ENCODE data around the gene ZNRD2.
A peak's percentile ranks its signal among the peaks of the same experiment; 100 is the strongest.

The ZNRD2 gene

DNA sequence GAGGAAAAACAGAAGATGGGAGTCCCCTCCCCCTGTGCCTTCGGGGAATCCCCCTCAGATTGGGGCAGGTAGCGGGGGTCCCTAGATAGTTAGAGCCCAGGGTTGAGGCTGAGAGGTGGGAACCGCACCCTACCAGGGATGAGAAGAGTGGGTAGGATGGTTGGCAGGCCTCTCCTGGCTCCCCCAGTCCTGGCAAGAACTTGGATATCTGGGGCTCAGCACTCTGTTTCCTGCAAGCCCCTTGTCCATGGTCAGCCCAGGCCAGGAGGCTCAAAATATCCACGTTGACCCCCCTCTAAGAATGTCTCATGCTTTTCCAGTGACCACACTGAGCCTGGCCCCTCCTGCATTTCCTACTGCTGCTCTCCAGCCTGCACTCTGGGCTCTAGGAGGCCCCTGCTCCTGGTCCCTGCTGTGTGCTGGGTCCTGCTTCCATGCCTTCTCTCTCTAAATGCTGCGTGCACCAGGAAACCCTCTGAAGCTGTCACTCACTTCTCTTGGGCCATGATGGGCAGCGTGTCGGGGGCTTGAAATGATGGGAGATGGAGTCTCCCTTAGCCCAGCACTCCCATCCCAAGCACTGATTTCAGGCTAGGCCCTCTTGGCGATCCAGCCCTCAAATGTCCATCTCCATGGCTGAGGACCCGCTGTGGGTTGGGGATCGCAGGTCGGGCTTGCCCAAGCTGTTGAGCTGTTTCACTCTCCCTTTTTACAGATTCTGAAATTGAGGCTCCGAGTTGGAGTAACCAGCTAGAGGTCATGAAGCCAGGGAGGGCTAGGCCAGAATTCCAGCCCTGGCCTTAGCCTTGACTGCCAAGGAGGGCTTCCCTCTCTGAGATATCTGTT lies 41.7 kb downstream of the ZNRD2 start:
- no peak for DNase-seq

DNA sequence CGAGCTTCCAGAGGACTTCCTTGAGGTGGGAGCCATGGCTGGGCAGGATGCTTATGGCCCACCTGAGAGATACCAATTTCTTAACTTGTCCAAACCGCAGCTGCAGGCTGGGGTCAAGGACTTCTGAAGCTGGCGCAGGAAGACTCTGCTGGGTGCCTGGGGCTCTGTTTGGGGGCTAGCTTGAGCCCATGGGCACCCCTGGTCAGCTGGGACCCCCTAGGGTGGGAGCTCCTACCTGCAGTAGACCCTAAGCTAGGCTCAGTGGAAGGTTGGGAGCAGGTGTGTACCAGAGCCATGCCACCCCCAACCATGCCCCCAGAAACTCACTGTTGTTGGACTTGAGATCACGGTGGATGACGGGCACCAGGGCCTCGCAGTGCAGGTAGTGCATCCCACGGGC lies 42.4 kb downstream of the ZNRD2 start:
- DNase-seq = no peak

DNA sequence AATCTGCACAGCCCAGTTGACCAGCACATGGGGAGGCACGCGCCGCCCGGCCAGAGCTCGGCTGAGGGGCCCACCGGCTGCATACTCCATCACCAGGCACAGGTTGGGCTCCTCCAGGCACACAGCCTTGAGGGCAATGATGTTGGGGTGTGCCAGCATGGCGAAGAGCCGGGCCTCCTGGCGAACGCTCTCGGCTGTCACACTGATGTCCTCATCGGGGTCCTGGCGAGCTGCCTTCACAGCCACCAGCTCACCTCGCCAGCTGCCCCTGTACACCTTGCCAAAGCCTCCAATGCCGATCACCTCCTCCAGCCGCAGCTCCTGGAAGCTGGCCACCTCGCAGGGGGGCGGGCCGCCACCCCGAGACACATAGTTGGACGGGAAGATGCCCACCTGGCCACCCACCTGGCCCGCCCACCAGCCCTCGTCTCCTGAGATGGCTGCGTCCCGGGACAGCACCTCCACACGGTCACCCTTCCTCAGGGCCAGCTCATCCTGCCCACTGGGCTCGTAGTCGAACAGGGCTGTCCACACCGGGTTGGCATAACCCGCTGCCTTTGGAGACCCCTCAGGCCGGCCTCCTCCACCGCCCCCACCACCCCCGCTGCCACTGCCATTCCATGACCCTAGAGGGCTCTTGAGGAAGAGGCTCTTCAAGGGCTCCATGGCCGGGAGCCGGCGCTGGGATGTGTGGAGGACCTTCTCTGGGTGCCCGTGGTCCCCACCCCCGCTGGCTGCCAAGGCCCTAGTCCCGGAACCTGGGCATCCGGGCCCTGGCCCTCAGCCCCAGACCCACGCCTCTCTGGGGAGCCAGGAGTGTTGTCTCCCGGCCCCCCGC lies 43.0 kb downstream of the ZNRD2 start:
- peak in 1 of 2 donors; percentile 35 for DNase-seq

- peak; percentile 99 to 100 for DNase-seq
Measured at GRCh38 chr11:65615229-65615949, 45.1 kb downstream of the ZNRD2 start, which contains the start of gene PCNX3. Gene PCNX3, plus strand, starts transcription at chr11:65615776. Its CDS starts 536 bp downstream, at chr11:65616312.

GRCh38 chr11:65615950-65616574 lies 45.8 kb downstream of the ZNRD2 start:
- DNase-seq = peak in 1 of 2 donors; percentile 73

DNA sequence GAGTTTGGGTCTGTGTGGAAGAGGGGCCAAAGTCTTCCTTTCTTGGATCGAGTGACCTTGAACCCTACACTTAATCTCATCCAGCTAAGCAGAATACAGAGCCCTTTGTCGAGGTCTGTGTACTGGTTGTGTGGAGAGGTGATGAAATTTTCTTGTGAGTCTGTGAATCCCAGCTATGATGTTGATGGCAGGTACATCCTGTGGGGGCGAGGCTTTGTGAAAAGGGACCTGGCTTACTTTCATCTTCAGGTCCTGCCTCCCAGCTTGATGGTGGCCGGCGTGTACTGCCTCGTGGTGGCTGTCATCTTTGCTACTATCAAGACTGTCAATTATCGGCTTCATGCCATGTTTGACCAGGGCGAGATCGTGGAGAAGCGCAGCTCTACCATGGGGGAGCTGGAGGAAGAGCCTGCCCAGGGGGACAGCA lies 46.3 kb downstream of the ZNRD2 start:
- DNase-seq = no peak

- no peak for DNase-seq
Measured at GRCh38 chr11:65617136-65617850, 47.0 kb downstream of the ZNRD2 start.

GRCh38 chr11:65617990-65618751 lies 47.9 kb downstream of the ZNRD2 start:
- DNase-seq = no peak

DNA sequence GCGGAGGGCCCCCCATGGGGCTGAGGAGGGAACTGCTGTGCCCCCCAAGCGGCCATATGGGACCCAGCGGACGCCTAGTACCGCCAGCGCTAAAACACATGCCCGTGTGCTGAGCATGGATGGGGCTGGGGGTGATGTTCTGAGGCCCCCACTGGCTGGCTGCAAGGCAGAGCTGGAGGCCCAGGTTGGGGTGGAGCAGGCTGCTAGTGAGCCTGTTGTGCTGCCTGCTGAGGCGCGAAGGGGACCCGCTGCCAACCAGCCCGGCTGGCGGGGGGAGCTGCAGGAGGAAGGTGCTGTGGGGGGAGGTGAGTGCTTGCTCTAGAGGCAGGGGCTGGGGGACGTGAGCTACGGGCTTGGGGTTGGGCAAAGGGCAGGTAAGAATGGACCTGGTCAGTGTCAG lies 48.5 kb downstream of the ZNRD2 start:
- DNase-seq = no peak

DNA sequence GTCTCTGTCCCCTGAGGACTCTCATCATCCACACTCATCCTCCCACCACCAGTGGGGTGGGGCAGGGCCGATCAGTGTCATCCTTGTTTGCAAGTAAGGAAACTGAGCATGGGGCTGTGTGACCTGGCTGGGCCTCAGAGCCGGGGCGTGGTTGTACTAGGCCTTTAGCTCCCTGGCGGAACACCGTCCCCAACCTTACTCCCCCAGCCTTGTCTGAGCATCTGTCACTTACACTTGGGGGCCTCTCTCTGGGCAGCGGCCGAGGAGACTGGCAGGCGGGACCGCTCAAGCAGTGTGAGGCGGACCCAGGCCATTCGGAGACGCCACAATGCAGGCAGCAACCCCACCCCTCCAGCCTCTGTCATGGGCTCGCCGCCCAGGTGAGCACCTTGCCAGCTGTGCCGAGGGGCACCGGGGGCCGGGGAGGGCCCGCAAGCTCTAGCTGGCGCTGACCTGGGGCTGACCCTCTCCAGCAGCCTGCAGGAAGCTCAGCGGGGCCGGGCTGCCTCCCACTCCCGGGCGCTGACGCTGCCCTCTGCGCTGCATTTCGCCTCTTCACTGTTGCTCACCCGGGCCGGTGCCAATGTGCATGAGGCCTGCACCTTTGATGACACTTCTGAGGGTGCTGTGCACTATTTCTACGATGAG lies 49.1 kb downstream of the ZNRD2 start:
- no peak for DNase-seq

GRCh38 chr11:65620666-65621065 lies 50.4 kb downstream of the ZNRD2 start:
- DNase-seq = no peak

- no peak for DNase-seq
Measured at GRCh38 chr11:65621460-65621859, 51.2 kb downstream of the ZNRD2 start.

Data from stimulated activated CD4-positive, alpha-beta T cell treated with anti-CD3 and anti-CD28 coated beads, Interleukin-2, amount 100 ng/mL, for 24 hours (primary cell).